ENCODE results near the gene CORO2A.

Gene CORO2A

DNA sequence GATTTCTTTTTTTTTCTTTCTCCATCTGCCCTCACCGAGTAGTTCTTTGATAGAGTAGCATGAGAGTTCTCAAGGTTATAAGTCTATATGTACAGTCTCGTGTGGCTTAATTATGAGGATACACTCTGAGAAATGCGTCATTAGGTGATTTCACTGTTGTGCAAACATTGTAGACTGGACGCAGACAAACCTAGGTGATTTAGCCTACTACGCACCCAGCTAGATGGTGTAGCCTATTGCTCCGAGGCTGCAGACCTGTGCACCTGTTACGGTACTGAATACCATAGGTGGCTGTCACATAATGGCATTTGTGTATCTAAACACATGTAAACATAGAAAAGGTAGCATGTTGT lies 26.9 kb upstream of the CORO2A start:
- DNase-seq (ENCODE audit: low read depth): no peak

DNA sequence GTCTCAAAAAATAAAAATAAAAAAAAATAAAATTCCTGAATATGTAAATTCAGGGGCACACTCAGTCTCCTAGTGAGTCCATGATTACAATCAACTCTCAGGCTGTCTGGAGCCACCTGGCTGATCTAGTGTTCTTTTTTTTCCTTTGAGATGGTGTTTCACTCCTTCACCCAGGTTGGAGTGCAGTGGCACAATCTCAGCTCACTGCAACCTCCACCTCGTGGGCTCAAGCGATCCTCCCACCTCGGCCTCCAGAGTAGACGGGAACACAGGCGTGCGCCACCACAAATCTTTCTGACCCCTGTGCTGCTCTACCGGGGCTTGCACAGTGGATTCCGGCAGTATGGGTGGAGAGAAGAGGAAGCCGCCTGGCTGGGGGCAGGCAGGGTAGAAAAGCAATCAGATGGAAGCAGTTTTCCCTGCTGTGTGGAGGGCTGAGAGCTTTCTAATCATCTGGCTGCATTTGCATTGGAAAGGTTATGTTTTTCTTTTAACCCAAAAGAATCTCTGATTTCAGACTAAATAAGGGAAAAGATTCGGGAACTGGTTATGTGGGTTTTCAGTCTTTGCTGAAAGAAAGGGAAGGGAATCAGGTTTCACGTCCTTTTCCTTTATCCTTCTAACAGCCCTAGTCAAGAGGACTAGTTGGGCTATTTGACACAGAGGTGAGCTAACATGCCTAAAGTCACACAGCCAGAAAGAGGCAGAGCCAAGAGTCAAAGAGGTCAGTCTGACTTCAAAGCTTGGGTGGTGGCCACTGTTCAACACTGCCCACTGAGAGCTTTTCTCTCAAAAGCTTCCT lies 26.3 kb upstream of the CORO2A start:
- DNase-seq (ENCODE audit: low read depth): no peak

GRCh38 chr9:98217255-98217654 lies 24.8 kb upstream of the CORO2A start:
- DNase-seq (ENCODE audit: low read depth): no peak

- no peak for DNase-seq (ENCODE audit: low read depth)
Measured at GRCh38 chr9:98216391-98216790, 24.0 kb upstream of the CORO2A start.

- DNase-seq (ENCODE audit: low read depth): no peak
Measured at GRCh38 chr9:98215821-98216220, 23.4 kb upstream of the CORO2A start.

- DNase-seq (ENCODE audit: low read depth): no peak
Measured at GRCh38 chr9:98215271-98215670, 22.8 kb upstream of the CORO2A start.

DNA sequence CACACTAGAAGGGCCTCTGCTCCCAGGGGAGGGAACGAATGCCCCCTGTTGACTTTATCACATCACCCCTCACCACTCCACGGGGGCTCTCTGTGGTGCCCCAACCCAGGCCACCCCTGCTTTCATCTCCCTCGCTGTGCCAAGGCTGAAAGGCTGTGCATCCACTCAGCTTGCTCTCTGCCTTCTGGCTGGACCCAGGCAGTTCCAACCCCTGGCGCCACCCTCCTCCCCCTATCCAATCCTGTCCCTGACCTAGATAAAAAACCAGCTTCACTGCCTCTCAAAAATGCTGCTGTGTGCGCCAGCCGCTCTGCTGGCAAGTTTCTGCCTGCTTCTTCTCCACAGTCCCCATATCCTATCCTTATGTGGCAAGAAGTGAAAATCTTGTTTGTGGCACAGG lies 22.4 kb upstream of the CORO2A start:
- DNase-seq (ENCODE audit: low read depth): no peak

- DNase-seq (ENCODE audit: low read depth): no peak
Measured at GRCh38 chr9:98211260-98211659, 18.8 kb upstream of the CORO2A start.

- DNase-seq (ENCODE audit: low read depth): no peak
Measured at GRCh38 chr9:98210435-98210834, 18.0 kb upstream of the CORO2A start.

GRCh38 chr9:98209530-98209929 lies 17.1 kb upstream of the CORO2A start:
- no peak for DNase-seq (ENCODE audit: low read depth)

- DNase-seq (ENCODE audit: low read depth): no peak
Measured at GRCh38 chr9:98208635-98209034, 16.2 kb upstream of the CORO2A start.

GRCh38 chr9:98207606-98208005 lies 15.2 kb upstream of the CORO2A start:
- DNase-seq (ENCODE audit: low read depth): no peak

DNA sequence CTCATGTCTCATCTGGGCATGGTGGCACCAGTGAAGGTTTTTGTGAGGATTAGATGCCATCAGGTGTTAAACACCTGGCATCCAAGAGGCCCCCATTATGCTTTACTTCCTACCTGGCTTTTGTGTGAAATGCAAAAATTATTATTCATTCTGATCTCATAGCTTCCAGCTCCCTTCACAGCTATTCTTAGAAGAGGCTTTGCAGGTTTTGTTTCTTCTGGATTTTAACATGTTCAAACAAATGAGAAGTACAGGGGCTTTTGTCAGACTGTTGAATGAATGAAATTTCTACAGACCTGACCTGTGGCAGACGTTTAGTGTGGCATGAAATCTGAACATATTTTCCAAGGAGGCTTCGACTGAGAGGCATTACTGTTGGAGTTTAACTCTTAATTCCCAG lies 14.3 kb upstream of the CORO2A start:
- DNase-seq (ENCODE audit: low read depth): no peak

GRCh38 chr9:98204692-98205091 lies 12.3 kb upstream of the CORO2A start:
- no peak for DNase-seq (ENCODE audit: low read depth)

GRCh38 chr9:98203153-98203552 lies 10.7 kb upstream of the CORO2A start:
- DNase-seq (ENCODE audit: low read depth): no peak

DNA sequence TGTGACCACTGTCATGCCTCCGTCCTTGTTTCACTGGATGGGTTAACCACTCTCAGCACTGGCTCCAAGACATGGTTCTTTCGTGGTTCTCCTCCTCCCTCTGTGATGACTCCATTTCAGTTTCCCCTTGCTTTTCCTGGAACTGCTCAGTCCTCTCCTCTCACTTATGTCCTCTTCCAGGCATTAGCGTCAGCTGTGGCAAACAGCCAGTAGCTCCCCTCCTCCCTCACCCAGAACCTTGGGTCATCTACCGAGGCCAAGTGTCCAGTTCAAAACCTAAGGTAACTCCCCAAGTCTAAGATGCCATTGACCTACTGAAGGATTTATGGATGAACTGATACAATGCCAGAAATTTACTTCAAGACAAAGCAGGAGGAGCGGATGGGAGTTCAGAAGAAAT lies 9.8 kb upstream of the CORO2A start:
- no peak for DNase-seq (ENCODE audit: low read depth)

GRCh38 chr9:98201749-98202148 lies 9.3 kb upstream of the CORO2A start:
- DNase-seq (ENCODE audit: low read depth): no peak

DNA sequence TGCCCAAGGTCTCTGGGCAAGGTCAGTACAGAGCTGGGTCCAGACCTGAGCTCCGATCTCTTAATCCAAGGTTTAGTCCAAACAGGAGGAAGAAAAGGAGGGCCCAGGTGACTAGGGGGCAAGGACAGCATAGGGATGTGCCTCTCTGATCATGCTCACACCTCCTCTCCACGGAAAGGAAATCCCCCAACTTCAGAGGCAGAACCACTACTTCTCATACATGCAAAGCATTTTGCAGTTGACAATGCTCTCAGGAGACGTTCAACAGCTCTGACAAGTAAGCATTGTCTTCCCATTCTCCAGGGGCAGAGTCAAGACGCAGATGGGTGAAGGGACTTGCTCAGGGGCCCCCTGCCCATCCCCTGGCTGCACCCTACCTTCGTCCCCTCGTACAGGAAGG lies 8.7 kb upstream of the CORO2A start:
- DNase-seq (ENCODE audit: low read depth): no peak

GRCh38 chr9:98199388-98200033 lies 7.1 kb upstream of the CORO2A start:
- DNase-seq (ENCODE audit: low read depth): no peak

DNA sequence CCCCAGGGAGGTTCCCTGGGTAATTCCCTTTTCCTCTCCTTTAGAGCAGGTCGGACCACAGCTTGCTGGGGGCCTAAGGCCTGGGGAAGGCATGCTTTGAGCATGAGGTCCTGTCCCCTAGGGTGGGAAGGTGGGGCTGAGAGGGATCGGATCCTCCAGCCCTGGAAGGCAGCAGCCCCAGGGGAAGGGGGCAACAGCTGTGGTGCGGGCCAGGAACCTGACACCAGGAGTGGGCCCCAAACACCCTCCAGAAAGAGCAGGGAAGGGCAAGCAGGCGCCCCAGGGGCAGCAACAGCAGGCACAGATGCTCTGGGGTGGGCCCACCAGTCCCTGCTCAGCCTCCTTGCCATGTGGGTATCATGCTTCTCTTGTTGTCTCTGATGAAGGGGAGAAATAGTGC lies 3.2 kb upstream of the CORO2A start:
- no peak for DNase-seq (ENCODE audit: low read depth)

DNA sequence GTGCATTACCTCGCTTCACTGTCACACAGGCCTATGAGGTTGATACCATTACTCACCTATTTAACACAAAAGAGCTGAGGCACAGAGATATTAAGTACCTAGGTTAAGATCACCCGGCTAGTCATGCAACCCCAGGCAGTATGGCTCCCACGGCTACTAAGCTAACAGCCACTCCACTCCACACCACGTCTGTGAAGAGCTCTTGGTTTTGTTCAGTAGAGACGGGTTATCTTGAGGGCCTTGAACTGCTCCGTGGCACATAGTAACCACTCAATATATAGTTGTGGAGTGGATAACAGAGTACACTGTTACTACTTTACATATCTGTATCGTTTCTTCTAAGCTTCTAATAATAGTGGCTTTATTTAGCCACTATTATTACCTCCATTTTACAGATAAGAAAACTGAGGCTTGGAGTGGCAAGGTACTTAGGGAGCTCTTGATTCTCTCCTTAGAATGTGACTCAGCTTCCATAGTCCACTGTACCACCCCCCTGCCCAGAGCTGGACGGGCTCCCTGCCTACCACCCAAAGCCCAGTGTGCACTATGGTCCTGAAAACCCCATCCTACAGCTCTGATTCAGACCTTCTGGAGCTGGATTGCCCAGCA lies 1.0 kb upstream of the CORO2A start:
- DNase-seq (ENCODE audit: low read depth): no peak

- peak; percentile 17 for DNase-seq (ENCODE audit: low read depth)
Measured at GRCh38 chr9:98191671-98192502, 550 bp downstream of the CORO2A start.

GRCh38 chr9:98191181-98191608 lies 1.2 kb downstream of the CORO2A start:
- no peak for DNase-seq (ENCODE audit: low read depth)
